Pancreas (tissue), 10 donors: ENCODE measurements around the gene C3orf18. TPM values are rescaled to one million over a fixed set of nuclear protein-coding genes. Genes with fewer than 3 reads are reported as not detected.

ENCODE experiments used
- ATAC-seq, 4 donors: fragments of 200-7000 bp; cut with Tn5 transposase; one replicate each; pipeline versions ENCODE4 v1.8.0 to v1.9.1; 2020; ENCODE audit warnings: mild to moderate bottlenecking in 4 of 4, moderate library complexity in 4 of 4
- DNase-seq, 6 donors: peaks; one replicate each; pipeline ENCODE4 v3.0.0-alpha.2; 2020
- FAIRE-seq: peaks from 2 replicates; lab custom pipeline; 2012; peaks lifted over from hg19 to GRCh38; lab: Jason Lieb, UNC
- H3K27ac ChIP-seq, 4 donors: fragments of 200-600 bp; sonication (generic); 1 replicate in 3 of 4; 2 replicates in 1 of 4; pipeline versions ENCODE4 v1.5.0 to v1.8.0; 2020
- H3K27me3 ChIP-seq, 4 donors: fragments of 200-600 bp; one replicate each; pipeline ENCODE4 v1.8.0; 2021
- H3K36me3 ChIP-seq, 3 donors: fragments of 200-600 bp; sonication (generic) in 1 of 3; one replicate each; pipeline versions ENCODE4 v1.5.0 to v1.8.0; 2020 to 2021
- H3K4me1 ChIP-seq, 3 donors: fragments of 200-600 bp; one replicate each; pipeline ENCODE4 v1.8.0; 2021
- H3K4me3 ChIP-seq, 4 donors: fragments of 200-600 bp; sonication (generic) in 2 of 4; one replicate each; pipeline versions ENCODE4 v1.5.0 to v1.8.0; 2020 to 2021
- H3K9me3 ChIP-seq, 4 donors: fragments of 200-600 bp; one replicate each; pipeline ENCODE4 v1.8.0; 2021
- WGBS, 2 donors: extraction: QIAGEN DNeasy Blood & Tissue Kit; methylation state at CpG; one replicate each; pipeline ENCODE4 v1.1.7; 2013; 5-methylcytosine and 5-hydroxymethylcytosine counted together
- intact Hi-C, 3 donors: fragments of 100-400 bp; cut with DNase I; formaldehyde crosslinking; loops; one replicate each; pipeline versions ENCODE4 v1.11.1 to v1.14.2; 2022
- polyA plus RNA-seq, 2 donors: library from polyadenylated mRNA; stranded (reverse); fragments of 200-250 nt; gene quantifications; one replicate each; pipeline ENCODE4 v1.2.3, GENCODE V29; 2013
- total RNA-seq, 6 donors: library from RNA; stranded (reverse); fragmentation: NEBNext Ultra II Directional in 4 of 6; extraction: Animal tissue kit (Norgen Biotek cat#: 25700) in 4 of 6; gene quantifications; one replicate each; pipeline versions ENCODE4 v1.2.1 to v1.2.4, GENCODE V29; 2021 to 2023
- TF ChIP-seq, protein P1 (sequence below), 4 donors: fragments of 200-600 bp; sonication (generic) in 3 of 4; IDR thresholded peaks; one replicate each; pipeline versions ENCODE4 v1.5.0 to v1.8.0; 2021; ENCODE audit warnings: antibody characterized with exemption in 4 of 4
- donor health status: healthy with polysubstance abuse.
- donor health status: DM: no; HTN: no; CAD: no; lungs with moderate emphysema.
- donor health status: DM: no; HTN: no; CAD: no.
- donor health status: control.
- donor health status: control.
- donor health status: Bipolar disorder and iron deficiency.
- donor health status: DM: yes; HTN: yes; CAD: no.
- donor health status: DM: no; HTN: no; CAD: no.
- donor health status: DM: no; HTN: no; CAD: no.
- donor health status: DM: yes; HTN: yes; CAD: no.

Gene C3orf18
- total and polyA plus RNA-seq, 8 donors, result 3.2 to 8.9 (median 5.0) TPM

DNA sequence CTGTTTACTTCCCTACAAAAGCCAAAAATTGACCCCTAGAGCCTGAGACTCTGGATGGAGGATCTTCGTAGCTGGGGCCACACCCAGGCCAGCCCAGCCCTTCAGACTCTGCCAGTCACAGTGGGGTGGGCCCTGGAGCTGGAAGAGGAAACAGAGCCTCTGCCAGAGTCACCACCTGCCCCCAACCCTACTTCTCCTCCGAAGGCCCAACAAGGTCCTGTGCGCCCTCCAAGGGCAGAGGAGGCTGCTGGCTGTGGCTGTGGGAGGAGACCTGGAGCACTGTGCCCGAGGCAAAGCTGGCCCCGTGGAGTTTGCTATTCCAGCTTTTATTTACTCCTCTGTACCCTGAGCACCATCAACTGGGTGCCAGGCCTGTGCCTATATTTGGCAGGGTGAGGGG, 25.0 kb upstream of the C3orf18 start:
- peak in 1 of 6 donors; percentile 48 for DNase-seq
- TF ChIP-seq, protein P1, sequence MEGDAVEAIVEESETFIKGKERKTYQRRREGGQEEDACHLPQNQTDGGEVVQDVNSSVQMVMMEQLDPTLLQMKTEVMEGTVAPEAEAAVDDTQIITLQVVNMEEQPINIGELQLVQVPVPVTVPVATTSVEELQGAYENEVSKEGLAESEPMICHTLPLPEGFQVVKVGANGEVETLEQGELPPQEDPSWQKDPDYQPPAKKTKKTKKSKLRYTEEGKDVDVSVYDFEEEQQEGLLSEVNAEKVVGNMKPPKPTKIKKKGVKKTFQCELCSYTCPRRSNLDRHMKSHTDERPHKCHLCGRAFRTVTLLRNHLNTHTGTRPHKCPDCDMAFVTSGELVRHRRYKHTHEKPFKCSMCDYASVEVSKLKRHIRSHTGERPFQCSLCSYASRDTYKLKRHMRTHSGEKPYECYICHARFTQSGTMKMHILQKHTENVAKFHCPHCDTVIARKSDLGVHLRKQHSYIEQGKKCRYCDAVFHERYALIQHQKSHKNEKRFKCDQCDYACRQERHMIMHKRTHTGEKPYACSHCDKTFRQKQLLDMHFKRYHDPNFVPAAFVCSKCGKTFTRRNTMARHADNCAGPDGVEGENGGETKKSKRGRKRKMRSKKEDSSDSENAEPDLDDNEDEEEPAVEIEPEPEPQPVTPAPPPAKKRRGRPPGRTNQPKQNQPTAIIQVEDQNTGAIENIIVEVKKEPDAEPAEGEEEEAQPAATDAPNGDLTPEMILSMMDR (IDR thresholded peaks at IDR 0.05), result no peak
- intact Hi-C loops, result no loop called here
- Histone ChIP-seq H3K4me1 (peaks cover 0 to 8% (median 4%) of the 10 kb centered on the region in 3 donors), H3K9me3 (no peaks in the 10 kb centered on the region), H3K4me3 (no peak overlapping the region), H3K36me3 (no peaks in the 10 kb centered on the region), H3K27ac (no peak overlapping the region), H3K27me3 (no peaks in the 10 kb centered on the region)
- peak; percentile 16 to 28 (median 24) for ATAC-seq
- FAIRE-seq, result no peak
- 36 to 49% methylated on average over 5 of the region's 5 CpGs for WGBS, 2 donors

DNA sequence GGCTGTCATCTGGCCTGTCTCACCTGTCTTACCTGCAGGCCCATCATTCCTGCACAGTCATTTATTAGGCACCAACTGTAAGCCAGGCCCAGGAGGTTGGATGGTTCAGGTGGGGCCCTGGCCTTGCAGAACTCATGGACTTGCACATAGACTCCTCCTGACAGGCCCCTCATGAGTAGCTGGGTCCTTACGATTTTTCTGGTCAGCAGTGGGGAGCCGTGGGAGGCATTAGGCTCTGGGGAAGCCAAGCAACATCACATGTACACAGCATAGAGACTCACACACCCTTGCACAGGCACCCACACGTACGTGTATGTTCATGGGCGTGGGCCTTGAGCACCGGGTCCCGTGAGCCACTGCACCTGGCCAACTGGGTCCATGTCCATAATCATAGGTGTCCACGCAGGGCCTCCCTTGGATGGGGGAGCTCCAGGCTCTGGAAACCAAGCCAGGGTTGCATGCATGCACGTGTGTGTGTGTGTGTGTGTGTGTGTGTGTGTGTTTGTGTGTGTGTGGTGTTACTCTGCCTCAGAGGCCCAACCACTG, 23.7 kb upstream of the C3orf18 start:
- Histone ChIP-seq H3K4me1 (peaks cover 0 to 8% (median 4%) of the 10 kb centered on the region in 3 donors), H3K4me3 (no peak overlapping the region), H3K27me3 (no peaks in the 10 kb centered on the region), H3K36me3 (no peaks in the 10 kb centered on the region), H3K27ac (peak overlapping the region in 2 of 4 donors; percentile 51 to 67), H3K9me3 (no peaks in the 10 kb centered on the region)
- FAIRE-seq (no peak), DNase-seq (peak in 1 of 6 donors; percentile 63), ATAC-seq (peak in 2 of 4 donors; percentile 7 to 9)
- TF ChIP-seq, protein P1 (IDR thresholded peaks at IDR 0.05), result no peak
- intact Hi-C loops, result no loop called here
- WGBS, 2 donors, result 65 to 70% methylated on average over 9 of the region's 9 CpGs

DNA sequence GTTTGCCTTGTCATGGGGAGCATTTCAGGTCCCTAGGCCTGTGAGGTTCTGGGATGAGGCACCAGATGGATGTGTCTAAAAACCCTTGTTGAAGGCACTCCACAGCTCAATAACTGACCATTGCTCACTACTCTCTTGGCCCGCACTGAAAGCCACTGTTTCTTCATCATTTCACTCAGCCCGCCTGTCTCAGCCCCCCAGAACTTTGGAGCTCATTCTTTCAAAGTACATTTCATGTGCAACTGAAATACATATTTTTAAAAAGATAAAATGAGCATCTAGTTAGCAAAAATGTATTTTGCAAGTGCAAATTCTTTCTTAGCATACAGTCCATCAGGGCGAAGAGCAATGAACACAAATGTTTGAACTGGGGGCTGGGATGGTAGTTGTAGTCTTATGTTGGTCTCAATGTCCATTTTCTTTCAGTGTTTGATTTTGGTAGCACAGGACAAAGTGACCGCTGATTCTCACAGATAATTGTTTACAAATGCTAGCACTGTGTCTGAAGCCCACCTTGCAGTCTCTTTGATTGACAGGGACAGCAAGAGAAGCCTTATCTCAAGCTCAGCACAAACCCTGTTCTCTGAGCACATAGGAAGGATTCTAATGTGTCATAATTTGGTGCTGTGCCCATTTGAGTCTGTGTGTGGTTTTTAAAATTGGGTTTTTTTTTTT, 21.3 kb upstream of the C3orf18 start:
- H3K27ac ChIP-seq, result no peak overlapping the region
- no peaks in the 10 kb centered on the region for H3K36me3 ChIP-seq
- H3K9me3 ChIP-seq, result no peaks in the 10 kb centered on the region
- no peak for DNase-seq
- no peaks in the 10 kb centered on the region for H3K27me3 ChIP-seq
- intact Hi-C loops, result no loop called here
- H3K4me3 ChIP-seq, result no peak overlapping the region
- peaks cover 0 to 12% (median 8%) of the 10 kb centered on the region in 3 donors for H3K4me1 ChIP-seq
- TF ChIP-seq, protein P1 (IDR thresholded peaks at IDR 0.05), result no peak
- no peak for FAIRE-seq
- ATAC-seq, result no peak
- 83 to 84% methylated on average over 4 of the region's 4 CpGs for WGBS, 2 donors

DNA sequence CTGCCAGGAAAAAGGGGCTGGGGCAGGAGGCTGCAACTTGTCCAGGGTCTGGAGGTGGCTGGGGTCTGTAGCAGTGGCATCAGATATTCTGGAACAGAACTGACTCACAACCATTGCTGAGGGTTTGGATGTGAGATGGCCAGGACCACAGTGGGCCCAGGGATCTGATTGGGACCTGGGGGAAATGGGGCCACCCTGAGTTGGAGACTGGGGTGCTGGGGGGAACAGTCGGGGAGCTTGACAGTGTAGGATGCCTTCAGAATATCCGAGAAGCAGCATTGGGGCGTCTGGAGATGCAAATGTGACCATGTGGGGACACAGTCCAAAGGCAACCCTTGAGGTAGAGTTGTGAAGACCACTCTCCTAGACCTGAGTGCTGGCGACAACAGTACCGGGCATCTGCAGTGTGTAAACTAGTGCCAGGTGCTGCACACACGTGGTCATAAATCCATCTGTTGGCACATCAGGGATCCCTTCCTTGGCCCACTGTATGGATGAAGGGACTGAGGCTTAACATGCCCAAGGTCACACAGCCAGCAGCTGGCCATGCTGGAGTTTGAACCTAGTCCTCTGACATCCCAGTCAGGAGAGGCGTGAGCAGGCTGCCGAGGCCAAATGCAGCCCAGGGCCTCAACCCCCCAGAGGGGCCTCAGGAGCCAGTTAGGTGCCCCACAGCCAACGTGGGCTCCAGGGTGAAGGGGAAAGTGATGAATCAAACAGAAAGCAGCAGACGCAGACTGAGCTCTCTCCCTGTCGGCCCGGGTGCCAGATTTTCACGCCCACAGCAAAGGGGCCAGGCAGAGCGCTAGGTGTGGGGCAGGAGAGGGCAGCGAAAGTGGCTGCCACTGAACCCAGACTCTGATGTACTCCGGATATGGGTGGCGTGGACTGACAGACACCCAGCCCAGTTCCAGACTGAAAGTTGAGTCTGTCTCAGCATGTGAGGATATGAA, 20.5 kb upstream of the C3orf18 start:
- intact Hi-C loops, result no loop called here
- no peak overlapping the region for H3K4me3 ChIP-seq
- H3K27me3 ChIP-seq, result no peaks in the 10 kb centered on the region
- H3K9me3 ChIP-seq, result no peaks in the 10 kb centered on the region
- DNase-seq (peak in 1 of 6 donors; percentile 24), FAIRE-seq (no peak), ATAC-seq (no peak)
- H3K36me3 ChIP-seq, result no peaks in the 10 kb centered on the region
- 59 to 60% methylated on average over 17 of the region's 17 CpGs for WGBS, 2 donors
- TF ChIP-seq, protein P1 (IDR thresholded peaks at IDR 0.05), result no peak
- H3K27ac ChIP-seq, result no peak overlapping the region
- peaks cover 0 to 19% (median 8%) of the 10 kb centered on the region in 3 donors for H3K4me1 ChIP-seq
